ENCODE measurements around the gene SLC31A1.
"Not testable (repeated sequence)": the region's sequence is repeated elsewhere in the genome, so short reads cannot be mapped to it uniquely, and the experiment has no call there.

The SLC31A1 gene

GRCh38 chr9:113267911-113268566 lies 46.7 kb downstream of the SLC31A1 start:
- no peak for DNase-seq

DNA sequence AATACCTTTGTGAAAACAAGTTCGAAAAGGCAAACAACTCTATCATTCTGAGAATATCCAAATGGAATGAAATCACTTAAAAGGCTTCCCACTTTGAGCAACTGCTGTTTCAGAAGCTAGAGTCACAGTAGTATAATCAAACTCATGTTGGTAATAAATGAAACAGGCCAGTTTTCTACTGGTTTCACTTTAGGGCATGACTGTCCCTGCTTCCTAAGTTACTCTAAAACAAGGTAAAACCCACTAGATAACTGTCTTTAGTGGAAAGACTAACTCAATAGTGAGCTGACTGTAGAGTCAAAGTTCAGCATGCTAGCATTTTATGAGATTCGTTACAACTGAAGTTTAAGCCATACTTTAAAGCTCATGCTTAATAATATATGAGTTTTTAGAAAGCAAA lies 48.0 kb downstream of the SLC31A1 start:
- no peak for DNase-seq

DNA sequence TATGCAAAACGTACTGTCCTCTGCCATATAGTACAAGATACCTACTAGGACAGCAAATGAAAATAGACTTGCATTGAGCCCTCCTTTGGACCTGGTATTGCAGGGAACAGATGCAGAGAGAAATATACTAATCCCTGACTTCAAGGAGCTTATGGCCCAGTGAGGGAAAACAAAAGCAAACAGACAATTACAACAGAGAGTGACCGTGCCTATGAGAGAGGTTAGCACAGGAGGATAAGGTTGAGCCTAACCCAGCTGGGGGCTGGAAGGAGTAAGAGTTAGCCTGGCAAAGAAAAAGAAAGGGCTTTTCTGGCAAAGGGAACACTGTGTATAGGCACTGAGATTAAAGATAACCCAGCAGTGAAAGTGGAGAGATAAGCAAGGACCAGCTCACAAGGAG lies 48.5 kb downstream of the SLC31A1 start:
- DNase-seq: no peak

- no peak for DNase-seq
These were observed 53.3 kb downstream of the SLC31A1 start for GRCh38 chr9:113274474-113275156.

DNA sequence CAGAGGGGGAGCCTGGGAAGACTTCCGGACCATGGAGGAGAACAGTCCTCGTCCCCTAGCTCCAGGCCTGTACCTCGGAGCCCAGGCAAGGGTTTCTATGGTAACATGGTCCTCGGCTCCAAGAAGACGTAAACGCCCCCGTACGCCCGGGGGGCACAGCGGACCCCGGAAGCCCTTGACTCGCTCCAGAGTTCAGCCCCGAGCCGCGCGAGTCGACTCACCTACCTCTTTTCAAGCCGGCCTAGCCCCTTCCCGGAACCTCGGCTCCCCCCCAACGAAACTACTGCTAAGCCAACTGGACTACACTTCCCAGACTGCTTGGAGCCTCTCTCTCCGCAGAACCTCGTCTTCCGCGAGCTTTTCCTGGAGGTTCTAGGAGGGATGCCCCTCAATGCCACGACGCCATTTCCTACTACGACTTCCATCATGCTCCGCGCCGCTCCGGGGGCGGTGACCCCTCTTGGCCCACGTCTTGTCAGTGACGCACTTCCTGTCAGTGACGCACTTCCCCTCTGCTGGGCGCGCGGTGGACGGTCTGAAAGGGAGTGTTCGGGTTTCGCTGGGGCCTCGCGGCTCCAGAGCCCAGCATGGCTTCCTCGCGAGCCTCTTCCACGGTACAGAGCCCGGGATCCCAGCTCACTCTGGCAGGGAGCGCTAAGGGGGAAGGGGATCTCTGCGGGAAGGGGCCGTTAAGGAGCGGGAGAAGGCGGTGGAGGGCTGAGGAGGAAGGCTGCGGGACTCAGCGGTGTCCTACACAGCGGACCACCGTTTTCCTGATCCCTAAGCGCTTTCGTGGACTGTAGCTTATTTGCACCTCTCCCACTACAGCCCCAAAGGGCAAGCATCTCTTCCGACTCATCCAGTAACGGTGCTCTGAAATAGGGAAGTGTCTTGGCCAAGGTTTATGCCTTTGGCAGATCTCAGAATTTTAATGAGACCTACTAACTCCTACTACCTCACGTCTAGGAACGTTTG lies 54.1 kb downstream of the SLC31A1 start, which contains the start of the genes CDC26 and PRPF4:
TSS of gene CDC26 (minus strand) at position 416 of the 975 bp plus-strand sequence. CDS start 3,065 bp downstream, outside the sequence.
TSS of gene PRPF4 (plus strand) at position 502 of the 975 bp plus-strand sequence. CDS start at position 588, 86 bp downstream.
- DNase-seq: peak; percentile 99

GRCh38 chr9:113278840-113279239 lies 57.5 kb downstream of the SLC31A1 start:
- no peak for DNase-seq

DNA sequence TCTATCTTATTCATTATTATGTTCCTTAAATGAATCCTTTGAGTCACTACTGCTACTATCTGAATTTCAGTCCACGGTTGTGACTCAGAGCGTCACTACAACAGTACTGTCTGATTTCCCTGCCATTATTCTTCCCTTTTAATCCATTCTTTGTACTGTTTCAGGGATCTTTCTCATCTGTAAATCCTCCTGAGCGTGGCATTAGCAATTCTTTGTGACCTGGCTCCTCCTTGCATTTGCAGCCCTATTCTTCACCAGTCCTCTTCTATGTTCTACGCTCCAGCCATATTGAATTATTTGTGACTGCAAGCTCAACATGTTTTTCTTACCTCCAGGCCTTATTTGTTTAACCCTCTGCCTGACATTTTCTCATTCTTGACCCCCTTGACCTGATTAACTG lies 60.0 kb downstream of the SLC31A1 start:
- no peak for DNase-seq

- DNase-seq: no peak
These were observed 67.7 kb downstream of the SLC31A1 start for GRCh38 chr9:113289091-113289490.

DNA sequence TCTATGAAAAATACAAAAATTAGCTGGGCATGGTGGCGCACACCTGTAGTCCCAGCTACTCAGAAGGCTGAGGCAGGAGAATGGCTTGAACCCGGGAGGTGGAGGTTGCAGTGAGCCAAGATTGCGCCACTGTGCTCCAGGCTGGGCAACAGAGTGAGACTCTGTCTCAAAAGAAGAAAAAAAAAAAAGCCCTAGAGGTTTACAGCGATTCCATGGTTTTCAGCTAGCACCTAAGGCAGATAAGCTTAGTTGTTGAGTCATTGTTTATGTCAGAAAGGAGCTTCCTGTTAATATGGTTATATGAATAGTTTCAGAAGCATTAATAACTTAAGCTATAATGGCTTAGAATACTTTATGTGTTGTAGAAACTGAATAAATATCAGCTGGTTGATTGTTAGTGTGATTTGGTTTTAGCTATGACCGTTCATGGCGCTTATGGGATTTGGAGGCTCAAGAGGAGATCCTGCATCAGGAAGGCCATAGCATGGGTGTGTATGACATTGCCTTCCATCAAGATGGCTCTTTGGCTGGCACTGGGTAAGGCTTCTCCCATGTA lies 68.8 kb downstream of the SLC31A1 start:
- no peak for DNase-seq

- no peak for DNase-seq
These were observed 72.0 kb downstream of the SLC31A1 start for GRCh38 chr9:113293285-113293878.

GRCh38 chr9:113296247-113296646 lies 74.9 kb downstream of the SLC31A1 start:
- not testable (repeated sequence) for DNase-seq

- no peak for DNase-seq
These were observed 75.6 kb downstream of the SLC31A1 start for GRCh38 chr9:113296796-113297558.

DNA sequence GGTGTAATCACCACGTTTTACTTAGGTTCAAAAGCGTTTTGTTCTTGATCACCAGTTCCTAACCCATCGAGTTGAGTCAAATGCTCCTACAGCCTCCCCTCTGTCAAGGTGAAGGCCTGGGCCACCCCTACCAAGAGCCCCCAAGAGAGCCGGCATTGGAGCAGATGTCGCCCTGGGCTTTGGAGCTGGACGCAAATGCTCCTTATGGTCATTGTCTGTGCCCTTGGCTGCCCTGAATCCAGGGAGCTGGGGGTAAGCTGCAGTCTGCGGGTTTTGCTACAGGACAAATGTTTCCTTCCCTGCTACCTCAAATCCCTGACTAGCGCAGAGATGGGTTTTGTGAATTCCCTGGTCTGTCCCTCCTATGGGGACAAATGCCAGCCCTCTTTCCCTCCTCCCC lies 77.0 kb downstream of the SLC31A1 start:
- DNase-seq: no peak

- DNase-seq: no peak
These were observed 77.8 kb downstream of the SLC31A1 start for GRCh38 chr9:113298924-113299770.

DNA sequence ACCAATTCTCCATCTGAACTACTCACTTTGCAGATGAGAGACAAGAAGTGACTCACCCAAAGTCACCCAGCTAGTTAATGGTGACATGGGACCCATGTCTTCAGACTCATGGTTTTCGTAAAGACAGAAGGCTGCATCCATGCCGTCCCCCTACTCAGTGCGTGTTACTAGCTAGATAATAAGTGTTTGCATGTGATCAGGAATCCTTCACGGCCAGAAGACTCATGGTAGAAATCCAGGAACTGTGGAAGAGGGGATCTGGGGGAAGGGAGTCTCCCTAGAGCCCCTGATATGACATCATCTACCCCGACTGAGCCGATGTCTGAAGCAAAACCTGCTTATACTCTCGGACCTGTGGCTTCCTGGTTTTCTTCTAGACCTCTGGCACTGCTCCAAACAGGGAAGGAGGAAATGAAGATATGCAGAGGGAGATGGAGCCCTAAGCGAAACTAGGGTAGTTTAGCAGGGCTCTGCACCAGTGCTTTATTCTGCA lies 78.5 kb downstream of the SLC31A1 start:
- no peak for DNase-seq

GRCh38 chr9:113301548-113301947 lies 80.2 kb downstream of the SLC31A1 start:
- no peak for DNase-seq

DNA sequence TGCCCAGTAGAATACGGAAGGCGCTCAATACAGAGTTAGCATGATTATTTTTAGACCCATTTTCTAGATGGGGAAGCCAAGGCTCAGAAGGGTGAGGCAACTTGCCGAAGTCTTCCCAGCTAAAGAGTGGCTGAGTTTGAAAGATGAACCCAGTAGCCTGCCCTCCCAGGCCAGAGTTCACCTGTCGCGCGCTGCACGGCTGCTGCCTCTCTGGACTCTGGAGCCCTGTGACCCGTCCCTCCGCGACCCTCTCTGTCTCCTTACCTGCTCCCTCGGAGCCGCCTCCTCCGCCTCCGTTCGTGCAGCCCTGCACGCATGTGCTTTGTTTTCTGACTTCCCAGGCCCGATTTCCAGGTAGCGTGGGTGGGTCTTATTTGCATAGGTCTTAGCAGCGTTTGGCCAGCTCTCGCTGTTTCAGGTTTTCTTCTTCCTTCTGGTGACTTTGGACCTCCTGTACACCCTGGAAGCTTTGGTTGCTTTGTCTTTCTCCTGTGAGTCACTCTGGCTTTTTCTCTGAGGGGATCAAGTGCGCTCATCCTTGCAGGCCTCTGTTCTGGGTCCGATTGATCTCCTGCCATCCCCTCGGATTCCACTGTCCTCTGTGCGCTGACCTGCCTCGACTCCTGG lies 81.6 kb downstream of the SLC31A1 start, which contains the start of gene RNF183:
TSS of gene RNF183 (minus strand) at position 585 of the 627 bp plus-strand sequence. CDS start 5,192 bp downstream, outside the sequence.
- no peak for DNase-seq

GRCh38 chr9:113306566-113306965 lies 85.2 kb downstream of the SLC31A1 start:
- no peak for DNase-seq

DNA sequence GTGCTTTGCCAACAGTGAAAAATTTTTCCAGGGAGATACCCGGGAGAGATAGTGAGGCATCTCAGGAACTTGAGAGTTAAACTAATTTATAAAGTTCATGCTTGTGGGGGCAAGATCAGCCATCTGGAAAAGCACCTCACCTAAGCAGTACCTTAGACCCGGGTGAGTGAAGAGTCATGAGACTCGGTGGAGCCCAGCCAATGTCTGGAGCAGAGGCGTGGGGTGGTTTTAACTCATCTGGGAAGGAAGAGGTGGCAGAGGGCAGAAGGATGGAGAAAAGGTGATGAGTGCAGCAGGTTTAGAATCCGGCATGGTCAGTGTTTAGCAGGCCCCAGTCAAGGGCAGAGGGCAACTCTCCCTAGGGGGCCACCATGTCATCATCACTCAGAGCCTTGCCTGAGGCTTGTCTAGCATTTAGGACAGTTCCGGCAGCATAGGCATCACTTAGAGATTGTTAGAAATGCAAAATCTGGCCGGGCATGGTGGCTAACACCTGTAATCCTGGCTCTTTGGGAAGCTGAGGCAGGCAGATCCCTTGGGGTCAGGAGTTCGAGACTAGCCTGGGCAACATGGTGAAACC lies 86.1 kb downstream of the SLC31A1 start:
- no peak for DNase-seq

All from right hindlimb (tissue), 1 donor.